Body of pancreas (tissue), 4 donors: ENCODE data around the gene GIT1.

Experiments used
- POLR2A ChIP-seq, 3 donors: fragments of 450-650 bp; IDR thresholded peaks; one replicate each; pipeline ENCODE4 v1.6.1; 2016; ENCODE audit warnings: antibody characterized with exemption in 3 of 3, mild to moderate bottlenecking in 2 of 3
- TF ChIP-seq, protein P1 (sequence below), 7 experiments: fragments of 450-650 bp in 4 of 7; fragments of 200-600 bp in 3 of 7; sonication (generic) in 3 of 7; IDR thresholded peaks; one replicate each; pipeline ENCODE4 v1.5.1; 2016 to 2019; ENCODE audit warnings: antibody characterized with exemption in 7 of 7

DNA sequence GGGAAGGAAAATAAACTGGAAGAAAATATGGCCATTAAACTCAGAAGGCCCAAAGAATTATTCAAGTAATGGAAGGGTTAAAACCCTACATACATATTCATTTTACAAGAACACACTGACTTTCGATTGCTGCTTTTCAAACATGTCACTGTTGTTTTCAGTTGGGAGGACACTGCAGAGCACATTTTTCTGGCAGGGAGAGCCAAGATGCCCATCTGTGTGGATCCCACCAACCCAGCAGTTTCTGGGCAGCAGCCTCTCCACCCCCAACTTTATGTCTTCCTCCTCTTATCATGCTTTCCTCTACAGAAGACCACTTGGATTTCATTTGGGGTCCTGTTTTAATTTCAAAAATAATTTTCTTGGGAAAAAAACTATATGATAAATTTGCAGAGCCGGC lies 40.4 kb upstream of the GIT1 start:
- TF ChIP-seq, protein P1, sequence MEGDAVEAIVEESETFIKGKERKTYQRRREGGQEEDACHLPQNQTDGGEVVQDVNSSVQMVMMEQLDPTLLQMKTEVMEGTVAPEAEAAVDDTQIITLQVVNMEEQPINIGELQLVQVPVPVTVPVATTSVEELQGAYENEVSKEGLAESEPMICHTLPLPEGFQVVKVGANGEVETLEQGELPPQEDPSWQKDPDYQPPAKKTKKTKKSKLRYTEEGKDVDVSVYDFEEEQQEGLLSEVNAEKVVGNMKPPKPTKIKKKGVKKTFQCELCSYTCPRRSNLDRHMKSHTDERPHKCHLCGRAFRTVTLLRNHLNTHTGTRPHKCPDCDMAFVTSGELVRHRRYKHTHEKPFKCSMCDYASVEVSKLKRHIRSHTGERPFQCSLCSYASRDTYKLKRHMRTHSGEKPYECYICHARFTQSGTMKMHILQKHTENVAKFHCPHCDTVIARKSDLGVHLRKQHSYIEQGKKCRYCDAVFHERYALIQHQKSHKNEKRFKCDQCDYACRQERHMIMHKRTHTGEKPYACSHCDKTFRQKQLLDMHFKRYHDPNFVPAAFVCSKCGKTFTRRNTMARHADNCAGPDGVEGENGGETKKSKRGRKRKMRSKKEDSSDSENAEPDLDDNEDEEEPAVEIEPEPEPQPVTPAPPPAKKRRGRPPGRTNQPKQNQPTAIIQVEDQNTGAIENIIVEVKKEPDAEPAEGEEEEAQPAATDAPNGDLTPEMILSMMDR (IDR thresholded peaks at IDR 0.05): no peak
- TF ChIP-seq POLR2A (IDR thresholded peaks at IDR 0.05): no peak
